Fibroblast of lung (primary cell): ENCODE results near the gene DUSP28. TPM values are rescaled to one million over a fixed set of nuclear protein-coding genes. Genes with fewer than 3 reads are reported as not detected.

Experiments used
- DNase-seq, 2 donors: peaks; one replicate each; pipeline versions ENCODE4 v3.0.0 to v3.0.0-alpha.2; 2010; ENCODE audit warnings: low read depth in 2 of 2
- H2AFZ ChIP-seq: 2 replicates; pipeline ENCODE4 v1.5.1; 2012; ENCODE audit warnings: low read length, control low read depth, inconsistent platforms
- H3K27ac ChIP-seq: 2 replicates; pipeline ENCODE4 v1.5.1; 2011; ENCODE audit warnings: low read length, control low read depth; ENCODE audit not compliant: insufficient read depth
- H3K27me3 ChIP-seq: 2 replicates; pipeline ENCODE4 v1.5.1; 2011; ENCODE audit warnings: mild to moderate bottlenecking, low read length; ENCODE audit not compliant: control insufficient read depth, insufficient read depth
- H3K36me3 ChIP-seq: 2 replicates; pipeline ENCODE4 v1.5.1; 2011; ENCODE audit warnings: low read length; ENCODE audit not compliant: control insufficient read depth, insufficient read depth
- H3K4me1 ChIP-seq: 2 replicates; pipeline ENCODE4 v1.5.1; 2011; ENCODE audit warnings: low read length; ENCODE audit not compliant: control insufficient read depth, insufficient read depth; ENCODE audit errors: extremely low read depth
- H3K4me2 ChIP-seq: 2 replicates; pipeline ENCODE4 v1.5.1; 2011; ENCODE audit warnings: low read length, control low read depth; ENCODE audit not compliant: insufficient read depth; ENCODE audit errors: extremely low read depth
- H3K4me3 ChIP-seq, 4 experiments: fragments of 200-600 bp in 1 of 4; sonication (generic) in 1 of 4; replicated peaks in 1 of 4; 2 replicates each; pipeline ENCODE4 v1.5.1; 2011 to 2016; ENCODE audit warnings: low read length in 4 of 4, low read depth in 3 of 4, mild to moderate bottlenecking in 3 of 4, control low read depth in 2 of 4, inconsistent platforms in 1 of 4, mixed read lengths in 1 of 4; ENCODE audit not compliant: insufficient read depth in 1 of 4; ENCODE audit errors: control extremely low read depth in 1 of 4
- H3K79me2 ChIP-seq: 2 replicates; pipeline ENCODE4 v1.5.1; 2012; ENCODE audit warnings: mild to moderate bottlenecking, low read length, inconsistent platforms; ENCODE audit not compliant: control insufficient read depth, insufficient read depth
- H3K9ac ChIP-seq: 2 replicates; pipeline ENCODE4 v1.5.1; 2011; ENCODE audit warnings: mild to moderate bottlenecking, low read length, control low read depth; ENCODE audit not compliant: insufficient read depth
- H3K9me3 ChIP-seq: 2 replicates; pipeline ENCODE4 v1.5.1; 2012; ENCODE audit warnings: low read depth, low read length; ENCODE audit not compliant: control insufficient read depth, insufficient read depth
- H4K20me1 ChIP-seq: 2 replicates; pipeline ENCODE4 v1.5.1; 2011; ENCODE audit warnings: low read length; ENCODE audit not compliant: control insufficient read depth, insufficient read depth; ENCODE audit errors: extremely low read depth
- EZH2 ChIP-seq: IDR thresholded peaks from 2 replicates; pipeline ENCODE4 v1.5.1; 2012; ENCODE audit warnings: low read length, control low read depth, mild to moderate bottlenecking; ENCODE audit errors: missing control alignments
- polyA plus RNA-seq, 2 donors: library from polyadenylated mRNA; depleted of rRNA in 1 of 2; stranded (reverse) in 1 of 2; unstranded in 1 of 2; fragments of >200 nt; gene quantifications; 2 replicates each; pipeline ENCODE4 v1.2.1, GENCODE V29; 2011 to 2012; ENCODE audit warnings: missing spikeins in 1 of 2
- total RNA-seq: library from RNA; depleted of rRNA; stranded (reverse); fragments of >200 nt; gene quantifications from 2 replicates; pipeline ENCODE4 v1.2.1, GENCODE V29; 2014
- TF ChIP-seq, protein P1 (sequence below), 2 donors: IDR thresholded peaks in 1 of 2; conservative IDR thresholded peaks in 1 of 2; 1 replicate in 1 of 2; 2 replicates in 1 of 2; pipeline ENCODE4 v1.5.1; 2011 to 2012; ENCODE audit warnings: low read length in 2 of 2, control low read depth in 1 of 2, inconsistent platforms in 1 of 2, low read depth in 1 of 2, mild to moderate bottlenecking in 1 of 2

Gene DUSP28
- total and polyA plus RNA-seq, 2 donors (not counting 1 experiment from before 2014, with no cell fraction given): 2.5 to 3.9 TPM

DNA sequence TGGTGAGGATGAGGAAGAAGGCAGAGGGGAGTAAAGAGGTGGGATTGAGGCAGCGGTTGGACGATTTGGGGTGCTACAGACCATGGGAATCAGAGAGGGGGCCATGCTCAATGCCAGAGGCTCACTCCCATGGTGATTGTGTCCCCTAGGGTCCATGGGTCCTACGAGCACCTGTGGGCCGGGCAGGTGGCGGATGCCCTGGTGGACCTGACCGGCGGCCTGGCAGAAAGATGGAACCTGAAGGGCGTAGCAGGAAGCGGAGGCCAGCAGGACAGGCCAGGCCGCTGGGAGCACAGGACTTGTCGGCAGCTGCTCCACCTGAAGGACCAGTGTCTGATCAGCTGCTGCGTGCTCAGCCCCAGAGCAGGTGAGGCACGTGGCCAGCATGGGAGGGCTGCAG lies 31.6 kb downstream of the DUSP28 start:
- H3K36me3 ChIP-seq: peaks cover 9% of the 10 kb centered on the region
- no peaks in the 10 kb centered on the region for H3K9me3 ChIP-seq
- H3K4me2 ChIP-seq: no peak overlapping the region
- TF ChIP-seq, protein P1, sequence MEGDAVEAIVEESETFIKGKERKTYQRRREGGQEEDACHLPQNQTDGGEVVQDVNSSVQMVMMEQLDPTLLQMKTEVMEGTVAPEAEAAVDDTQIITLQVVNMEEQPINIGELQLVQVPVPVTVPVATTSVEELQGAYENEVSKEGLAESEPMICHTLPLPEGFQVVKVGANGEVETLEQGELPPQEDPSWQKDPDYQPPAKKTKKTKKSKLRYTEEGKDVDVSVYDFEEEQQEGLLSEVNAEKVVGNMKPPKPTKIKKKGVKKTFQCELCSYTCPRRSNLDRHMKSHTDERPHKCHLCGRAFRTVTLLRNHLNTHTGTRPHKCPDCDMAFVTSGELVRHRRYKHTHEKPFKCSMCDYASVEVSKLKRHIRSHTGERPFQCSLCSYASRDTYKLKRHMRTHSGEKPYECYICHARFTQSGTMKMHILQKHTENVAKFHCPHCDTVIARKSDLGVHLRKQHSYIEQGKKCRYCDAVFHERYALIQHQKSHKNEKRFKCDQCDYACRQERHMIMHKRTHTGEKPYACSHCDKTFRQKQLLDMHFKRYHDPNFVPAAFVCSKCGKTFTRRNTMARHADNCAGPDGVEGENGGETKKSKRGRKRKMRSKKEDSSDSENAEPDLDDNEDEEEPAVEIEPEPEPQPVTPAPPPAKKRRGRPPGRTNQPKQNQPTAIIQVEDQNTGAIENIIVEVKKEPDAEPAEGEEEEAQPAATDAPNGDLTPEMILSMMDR (conservative IDR thresholded peaks at IDR 0.05 in 1 of 2, IDR thresholded peaks at IDR 0.05 in 1 of 2; ENCODE audit: low read depth in 1 of 2, low read length in 2 of 2): no peak
- TF ChIP-seq EZH2: no peak
- no peak overlapping the region for H2AFZ ChIP-seq
- H3K4me1 ChIP-seq: peaks cover 4% of the 10 kb centered on the region
- H3K4me3 ChIP-seq: no peak overlapping the region
- no peak for DNase-seq
- H3K27me3 ChIP-seq: no peaks in the 10 kb centered on the region
- no peak overlapping the region for H3K27ac ChIP-seq
- H4K20me1 ChIP-seq: no peaks in the 10 kb centered on the region
- H3K9ac ChIP-seq: no peak overlapping the region
- peaks cover 22% of the 10 kb centered on the region for H3K79me2 ChIP-seq

DNA sequence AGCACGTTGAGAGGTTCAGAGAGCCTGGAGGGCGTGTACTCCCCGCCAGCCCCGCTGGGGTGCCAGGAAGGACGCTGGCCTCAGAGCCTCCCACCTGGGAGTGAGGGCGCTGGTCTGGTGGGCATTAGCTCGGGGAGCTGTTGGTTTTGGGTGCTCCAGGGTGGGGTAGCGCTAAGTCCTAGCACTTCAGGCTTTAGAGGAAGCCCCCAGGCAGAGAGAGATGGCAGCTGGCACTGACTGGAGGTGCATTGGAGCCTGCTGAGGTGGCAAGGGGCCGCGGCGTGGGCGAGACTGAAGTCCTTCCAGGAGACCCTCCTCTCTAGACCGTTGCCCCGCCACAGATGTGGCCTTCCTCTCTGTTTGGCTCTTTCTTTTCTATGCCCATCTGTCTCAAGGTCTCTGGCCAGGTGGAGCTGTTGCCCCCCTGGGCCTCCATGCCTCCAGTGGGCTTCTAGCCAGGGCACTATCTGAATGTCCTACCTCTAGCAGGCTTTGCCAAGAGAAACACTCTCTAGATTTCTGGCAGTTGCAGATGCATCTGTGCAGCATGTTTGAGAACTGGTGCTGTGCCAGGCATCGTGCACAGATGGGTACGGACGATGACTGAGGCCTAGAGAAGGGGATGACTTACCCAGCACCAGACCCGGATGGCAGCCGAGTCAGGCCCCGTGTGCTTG lies 33.0 kb downstream of the DUSP28 start:
- H4K20me1 ChIP-seq: no peaks in the 10 kb centered on the region
- no peaks in the 10 kb centered on the region for H3K4me1 ChIP-seq

DNA sequence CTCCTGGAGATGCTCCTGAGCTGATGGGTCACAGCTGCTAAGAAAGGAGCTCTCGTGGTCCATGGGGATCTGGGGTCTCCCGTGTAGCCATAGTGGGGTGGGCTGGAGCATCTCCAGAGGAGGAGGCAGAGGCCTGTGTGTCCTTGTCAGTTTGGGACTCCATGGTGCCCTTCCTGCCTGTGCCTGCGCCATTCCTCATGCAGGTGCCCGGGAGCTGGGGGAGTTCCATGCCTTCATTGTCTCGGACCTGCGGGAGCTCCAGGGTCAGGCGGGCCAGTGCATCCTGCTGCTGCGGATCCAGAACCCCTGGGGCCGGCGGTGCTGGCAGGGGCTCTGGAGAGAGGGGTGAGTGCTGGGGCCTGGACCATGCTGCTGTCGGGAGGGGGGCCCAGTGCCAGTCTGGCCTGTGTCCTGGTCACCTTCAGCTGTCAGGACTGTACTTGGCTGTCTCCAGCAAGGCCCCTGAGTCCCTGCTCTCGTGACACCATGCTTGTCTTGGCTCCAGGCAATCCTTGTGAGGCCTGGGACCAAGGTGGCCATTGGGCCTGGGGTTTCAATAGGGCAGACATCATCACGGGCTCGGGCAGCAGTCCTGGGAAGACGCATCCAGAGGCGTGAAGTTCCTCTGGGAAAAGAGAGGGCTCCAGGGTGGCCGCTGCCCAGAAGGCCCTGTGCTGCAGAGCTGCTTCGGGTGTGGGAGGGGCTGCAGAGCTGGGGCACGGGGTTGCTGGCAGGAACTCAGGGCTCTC lies 33.7 kb downstream of the DUSP28 start:
- H3K27ac ChIP-seq: no peak overlapping the region
- TF ChIP-seq EZH2: no peak
- TF ChIP-seq, protein P1 (conservative IDR thresholded peaks at IDR 0.05 in 1 of 2, IDR thresholded peaks at IDR 0.05 in 1 of 2; ENCODE audit: low read depth in 1 of 2, low read length in 2 of 2): no peak
- H3K9me3 ChIP-seq: no peaks in the 10 kb centered on the region
- H4K20me1 ChIP-seq: no peaks in the 10 kb centered on the region
- H3K4me3 ChIP-seq: no peak overlapping the region
- H3K9ac ChIP-seq: no peak overlapping the region
- peaks cover 6% of the 10 kb centered on the region for H3K79me2 ChIP-seq
- no peaks in the 10 kb centered on the region for H3K4me1 ChIP-seq
- H2AFZ ChIP-seq: no peak overlapping the region
- no peaks in the 10 kb centered on the region for H3K27me3 ChIP-seq
- peaks cover 15% of the 10 kb centered on the region for H3K36me3 ChIP-seq
- DNase-seq: no peak
- no peak overlapping the region for H3K4me2 ChIP-seq

More for the DNA sequence above, 33.0 kb downstream of the DUSP28 start:
- H3K4me3 ChIP-seq: no peak overlapping the region
- TF ChIP-seq EZH2: no peak
- TF ChIP-seq, protein P1 (conservative IDR thresholded peaks at IDR 0.05 in 1 of 2, IDR thresholded peaks at IDR 0.05 in 1 of 2; ENCODE audit: low read depth in 1 of 2, low read length in 2 of 2): no peak
- no peaks in the 10 kb centered on the region for H3K27me3 ChIP-seq
- H2AFZ ChIP-seq: no peak overlapping the region
- no peak overlapping the region for H3K9ac ChIP-seq
- no peak overlapping the region for H3K27ac ChIP-seq
- no peaks in the 10 kb centered on the region for H3K9me3 ChIP-seq
- H3K36me3 ChIP-seq: peaks cover 13% of the 10 kb centered on the region
- H3K79me2 ChIP-seq: peaks cover 9% of the 10 kb centered on the region
- DNase-seq: no peak
- H3K4me2 ChIP-seq: no peak overlapping the region
